ENCODE data around the gene CPE. TPM values are rescaled to one million over a fixed set of nuclear protein-coding genes. Genes with fewer than 3 reads are reported as not detected.

The CPE gene
- total and polyA plus RNA-seq, 2 donors (not counting 3 experiments of a cell fraction or from before 2014, with no cell fraction given), result 2.7 to 9.2 TPM

GRCh38 chr4:165437691-165438090 is 58.9 kb downstream of the CPE start:
- intact Hi-C loops (cut with micrococcal nuclease), result no loop called here
- H2AFZ ChIP-seq (ENCODE audit: low read depth, low read length), result no peak overlapping the region
- CTCF ChIA-PET, result interaction anchor here (1.5 kb wide), 1 partner anchor 306 kb away, joined by 5 read pairs; no protein-coding TSS in a partner anchor

GRCh38 chr4:165439344-165439743 is 60.5 kb downstream of the CPE start:
- ChIA-PET POLR2A (no interaction called here), CTCF (interaction anchor here (1.1 to 1.9 kb wide), 2 partner anchors 83 to 308 kb away, joined by 4 to 6 read pairs; no protein-coding TSS in a partner anchor)
- no peak overlapping the region for H3K27ac ChIP-seq (ENCODE audit: insufficient read depth, low read depth, low read length)
- peaks cover 5% of the 10 kb centered on the region for H3K4me1 ChIP-seq (ENCODE audit: control insufficient read depth, extremely low read depth, insufficient read depth, low read length)
- H2AFZ ChIP-seq (ENCODE audit: low read depth, low read length), result no peak overlapping the region
- no peak overlapping the region for H3K4me2 ChIP-seq (ENCODE audit: insufficient read depth, low read length)
- H3K9me1 ChIP-seq (replicated peaks; ENCODE audit: control insufficient read depth, extremely low read depth, insufficient read depth, low read length), result no peaks in the 10 kb centered on the region
- H3K79me2 ChIP-seq (ENCODE audit: control insufficient read depth, insufficient read depth, low read length), result no peaks in the 10 kb centered on the region
- DNase-seq (ENCODE audit: low read depth, low spot score), result no peak
- intact Hi-C loops (cut with micrococcal nuclease), result no loop called here
- no peaks in the 10 kb centered on the region for H3K36me3 ChIP-seq (ENCODE audit: control insufficient read depth in 2 of 2, extremely low read depth in 1 of 2, insufficient read depth in 2 of 2, low read length in 2 of 2)
- no TSS peak for BruUV-seq (replicated peaks)
- TF ChIP-seq MAX (IDR thresholded peaks at IDR 0.05; ENCODE audit: insufficient read depth, insufficient read length) (no peak), FOS (IDR thresholded peaks at IDR 0.05; ENCODE audit: borderline replicate concordance, insufficient read depth, low read length) (no peak), POLR2AphosphoS5 (IDR thresholded peaks at IDR 0.05; ENCODE audit: insufficient read depth, low read depth, low read length) (no peak), MYC (IDR thresholded peaks at IDR 0.05; ENCODE audit: low read depth, low read length) (no peak), GATA2 (IDR thresholded peaks at IDR 0.05; ENCODE audit: insufficient read depth, insufficient read length, low read depth, low read length) (no peak), JUN (IDR thresholded peaks at IDR 0.05; ENCODE audit: borderline replicate concordance, insufficient read depth, insufficient read length, low read depth) (no peak), POLR2A (IDR thresholded peaks at IDR 0.05; ENCODE audit: low read depth, low read length) (no peak), EZH2 (IDR thresholded peaks at IDR 0.05; ENCODE audit: borderline replicate concordance, low read depth, low read length, severe bottlenecking) (no peak), CTCF (IDR thresholded peaks at IDR 0.05; ENCODE audit: extremely low read depth in 1 of 2, insufficient read depth in 1 of 2, low read depth in 1 of 2, low read length in 2 of 2) (no peak)
- no peak overlapping the region for H3K9ac ChIP-seq (replicated peaks; ENCODE audit: extremely low read depth, insufficient read depth, low read length)
- peaks cover 0 to 3% of the 10 kb centered on the region in 2 experiments for H3K27me3 ChIP-seq (ENCODE audit: control insufficient read depth in 2 of 2, insufficient read depth in 2 of 2, low read length in 2 of 2)
- FAIRE-seq, result no peak
- no peak overlapping the region for H3K4me3 ChIP-seq (replicated peaks in 1 of 3; ENCODE audit: insufficient read depth in 1 of 3, low read depth in 1 of 3, low read length in 3 of 3)
- H4K20me1 ChIP-seq (replicated peaks; ENCODE audit: control insufficient read depth, extremely low read depth, insufficient read depth, low read length), result no peaks in the 10 kb centered on the region
- dilution Hi-C loops (cut with MboI; ENCODE audit: extremely low pct_ligation_motif_present, low sequenced_read_pairs), result no loop called here
- H3K9me3 ChIP-seq (replicated peaks; ENCODE audit: control insufficient read depth, insufficient read depth, low read length), result no peaks in the 10 kb centered on the region

More at GRCh38 chr4:165437691-165438090, 58.9 kb downstream of the CPE start:
- Histone ChIP-seq H4K20me1 (replicated peaks; ENCODE audit: control insufficient read depth, extremely low read depth, insufficient read depth, low read length) (no peaks in the 10 kb centered on the region), H3K36me3 (ENCODE audit: control insufficient read depth in 2 of 2, extremely low read depth in 1 of 2, insufficient read depth in 2 of 2, low read length in 2 of 2) (no peaks in the 10 kb centered on the region), H3K27me3 (ENCODE audit: control insufficient read depth in 2 of 2, insufficient read depth in 2 of 2, low read length in 2 of 2) (peaks cover 0 to 3% of the 10 kb centered on the region in 2 experiments), H3K4me2 (ENCODE audit: insufficient read depth, low read length) (no peak overlapping the region), H3K4me3 (replicated peaks in 1 of 3; ENCODE audit: insufficient read depth in 1 of 3, low read depth in 1 of 3, low read length in 3 of 3) (no peak overlapping the region), H3K9me1 (replicated peaks; ENCODE audit: control insufficient read depth, extremely low read depth, insufficient read depth, low read length) (no peaks in the 10 kb centered on the region), H3K9me3 (replicated peaks; ENCODE audit: control insufficient read depth, insufficient read depth, low read length) (no peaks in the 10 kb centered on the region), H3K4me1 (ENCODE audit: control insufficient read depth, extremely low read depth, insufficient read depth, low read length) (peaks cover 5% of the 10 kb centered on the region), H3K9ac (replicated peaks; ENCODE audit: extremely low read depth, insufficient read depth, low read length) (no peak overlapping the region), H3K79me2 (ENCODE audit: control insufficient read depth, insufficient read depth, low read length) (no peaks in the 10 kb centered on the region), H3K27ac (ENCODE audit: insufficient read depth, low read depth, low read length) (no peak overlapping the region)
- dilution Hi-C loops (cut with MboI; ENCODE audit: extremely low pct_ligation_motif_present, low sequenced_read_pairs), result no loop called here
- TF ChIP-seq MYC (IDR thresholded peaks at IDR 0.05; ENCODE audit: low read depth, low read length), result no peak
- no peak for TF ChIP-seq CTCF (IDR thresholded peaks at IDR 0.05; ENCODE audit: extremely low read depth in 1 of 2, insufficient read depth in 1 of 2, low read depth in 1 of 2, low read length in 2 of 2)
- no peak for TF ChIP-seq POLR2A (IDR thresholded peaks at IDR 0.05; ENCODE audit: low read depth, low read length)
- POLR2A ChIA-PET, result no interaction called here
- no TSS peak for BruUV-seq (replicated peaks)
- FAIRE-seq (no peak), DNase-seq (ENCODE audit: low read depth, low spot score) (no peak)

Data from endothelial cell of umbilical vein (primary cell).